ENCODE data around the gene CANX. TPM values are rescaled to one million over a fixed set of nuclear protein-coding genes. Genes with fewer than 3 reads are reported as not detected.
A peak's percentile ranks its signal among the peaks of the same experiment; 100 is the strongest.

CANX gene
- total and polyA plus RNA-seq, 2 of the 13 experiments (the other 11 are each of a cell fraction or from before 2014, with no cell fraction given), result 477 to 680 TPM

DNA sequence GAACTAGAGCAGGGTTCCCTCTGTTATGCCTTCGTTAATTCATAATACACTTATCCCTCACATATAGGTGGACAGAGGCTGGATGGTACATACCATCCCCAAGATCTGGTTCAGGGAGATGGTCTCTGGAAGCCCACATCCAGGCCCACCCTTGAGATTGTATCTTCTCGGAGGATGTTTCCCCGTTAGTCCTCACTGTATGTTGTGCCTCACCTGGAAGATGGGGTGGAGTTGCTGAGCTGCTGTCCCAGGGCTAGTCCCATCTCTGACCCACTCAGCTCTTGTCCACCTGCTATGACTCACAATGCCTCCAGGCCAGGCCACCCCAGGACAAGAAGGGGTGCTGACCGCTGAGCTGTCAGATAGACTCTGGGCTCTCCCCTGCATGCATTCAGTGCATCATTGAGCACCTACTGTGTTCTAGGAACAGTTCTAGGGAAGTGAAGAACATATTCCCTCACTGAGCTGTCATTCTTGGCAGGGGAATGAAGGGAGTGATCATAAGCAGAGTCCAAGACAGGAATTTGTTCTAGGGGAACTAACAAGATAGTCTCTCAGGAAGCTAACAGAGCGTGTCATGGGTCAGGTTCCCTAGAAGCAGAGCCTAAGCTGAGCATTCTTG is 17.9 kb upstream of the CANX start, which contains the start of gene CBY3 (continued):
- TF ChIP-seq ZNF513 (CRISPR knock-in tag; conservative IDR thresholded peaks at IDR 0.05), result 0 out of 2 replicates have a peak, but pooled peaks have one; percentile 71
- TF ChIP-seq, protein P1, sequence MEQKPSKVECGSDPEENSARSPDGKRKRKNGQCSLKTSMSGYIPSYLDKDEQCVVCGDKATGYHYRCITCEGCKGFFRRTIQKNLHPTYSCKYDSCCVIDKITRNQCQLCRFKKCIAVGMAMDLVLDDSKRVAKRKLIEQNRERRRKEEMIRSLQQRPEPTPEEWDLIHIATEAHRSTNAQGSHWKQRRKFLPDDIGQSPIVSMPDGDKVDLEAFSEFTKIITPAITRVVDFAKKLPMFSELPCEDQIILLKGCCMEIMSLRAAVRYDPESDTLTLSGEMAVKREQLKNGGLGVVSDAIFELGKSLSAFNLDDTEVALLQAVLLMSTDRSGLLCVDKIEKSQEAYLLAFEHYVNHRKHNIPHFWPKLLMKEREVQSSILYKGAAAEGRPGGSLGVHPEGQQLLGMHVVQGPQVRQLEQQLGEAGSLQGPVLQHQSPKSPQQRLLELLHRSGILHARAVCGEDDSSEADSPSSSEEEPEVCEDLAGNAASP (CRISPR knock-in tag; IDR thresholded peaks at IDR 0.05; ENCODE audit: borderline replicate concordance), result peak; percentile 69; the same call in 1 of the 2 replicates
- peak; percentile 35; the same call in 1 of the 2 replicates for TF ChIP-seq HIC2 (CRISPR knock-in tag; IDR thresholded peaks at IDR 0.05; ENCODE audit: low read depth)
- TF ChIP-seq BATF2 (CRISPR knock-in tag; IDR thresholded peaks at IDR 0.05), result no peak
- TF ChIP-seq FOSL1 (CRISPR knock-in tag; IDR thresholded peaks at IDR 0.05; ENCODE audit: borderline replicate concordance), result peak; percentile 17; the same call in 1 of the 2 replicates
- peak; percentile 97 for TF ChIP-seq ZKSCAN8 (CRISPR knock-in tag; IDR thresholded peaks at IDR 0.05; ENCODE audit: borderline replicate concordance)
- TF ChIP-seq MAZ (IDR thresholded peaks at IDR 0.05; ENCODE audit: borderline replicate concordance, low read depth, low read length), result no peak; the same call in 1 of the 2 replicates
- 0 out of 2 replicates have a peak, but pooled peaks have one; percentile 5 for TF ChIP-seq MAZ (CRISPR knock-in tag; IDR thresholded peaks at IDR 0.05; ENCODE audit: low read depth)
- TF ChIP-seq, protein P2, sequence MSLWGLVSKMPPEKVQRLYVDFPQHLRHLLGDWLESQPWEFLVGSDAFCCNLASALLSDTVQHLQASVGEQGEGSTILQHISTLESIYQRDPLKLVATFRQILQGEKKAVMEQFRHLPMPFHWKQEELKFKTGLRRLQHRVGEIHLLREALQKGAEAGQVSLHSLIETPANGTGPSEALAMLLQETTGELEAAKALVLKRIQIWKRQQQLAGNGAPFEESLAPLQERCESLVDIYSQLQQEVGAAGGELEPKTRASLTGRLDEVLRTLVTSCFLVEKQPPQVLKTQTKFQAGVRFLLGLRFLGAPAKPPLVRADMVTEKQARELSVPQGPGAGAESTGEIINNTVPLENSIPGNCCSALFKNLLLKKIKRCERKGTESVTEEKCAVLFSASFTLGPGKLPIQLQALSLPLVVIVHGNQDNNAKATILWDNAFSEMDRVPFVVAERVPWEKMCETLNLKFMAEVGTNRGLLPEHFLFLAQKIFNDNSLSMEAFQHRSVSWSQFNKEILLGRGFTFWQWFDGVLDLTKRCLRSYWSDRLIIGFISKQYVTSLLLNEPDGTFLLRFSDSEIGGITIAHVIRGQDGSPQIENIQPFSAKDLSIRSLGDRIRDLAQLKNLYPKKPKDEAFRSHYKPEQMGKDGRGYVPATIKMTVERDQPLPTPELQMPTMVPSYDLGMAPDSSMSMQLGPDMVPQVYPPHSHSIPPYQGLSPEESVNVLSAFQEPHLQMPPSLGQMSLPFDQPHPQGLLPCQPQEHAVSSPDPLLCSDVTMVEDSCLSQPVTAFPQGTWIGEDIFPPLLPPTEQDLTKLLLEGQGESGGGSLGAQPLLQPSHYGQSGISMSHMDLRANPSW (CRISPR knock-in tag; IDR thresholded peaks at IDR 0.05; ENCODE audit: borderline replicate concordance), result no peak
- TF ChIP-seq MNT (IDR thresholded peaks at IDR 0.05), result no peak
- TF ChIP-seq, protein P3, sequence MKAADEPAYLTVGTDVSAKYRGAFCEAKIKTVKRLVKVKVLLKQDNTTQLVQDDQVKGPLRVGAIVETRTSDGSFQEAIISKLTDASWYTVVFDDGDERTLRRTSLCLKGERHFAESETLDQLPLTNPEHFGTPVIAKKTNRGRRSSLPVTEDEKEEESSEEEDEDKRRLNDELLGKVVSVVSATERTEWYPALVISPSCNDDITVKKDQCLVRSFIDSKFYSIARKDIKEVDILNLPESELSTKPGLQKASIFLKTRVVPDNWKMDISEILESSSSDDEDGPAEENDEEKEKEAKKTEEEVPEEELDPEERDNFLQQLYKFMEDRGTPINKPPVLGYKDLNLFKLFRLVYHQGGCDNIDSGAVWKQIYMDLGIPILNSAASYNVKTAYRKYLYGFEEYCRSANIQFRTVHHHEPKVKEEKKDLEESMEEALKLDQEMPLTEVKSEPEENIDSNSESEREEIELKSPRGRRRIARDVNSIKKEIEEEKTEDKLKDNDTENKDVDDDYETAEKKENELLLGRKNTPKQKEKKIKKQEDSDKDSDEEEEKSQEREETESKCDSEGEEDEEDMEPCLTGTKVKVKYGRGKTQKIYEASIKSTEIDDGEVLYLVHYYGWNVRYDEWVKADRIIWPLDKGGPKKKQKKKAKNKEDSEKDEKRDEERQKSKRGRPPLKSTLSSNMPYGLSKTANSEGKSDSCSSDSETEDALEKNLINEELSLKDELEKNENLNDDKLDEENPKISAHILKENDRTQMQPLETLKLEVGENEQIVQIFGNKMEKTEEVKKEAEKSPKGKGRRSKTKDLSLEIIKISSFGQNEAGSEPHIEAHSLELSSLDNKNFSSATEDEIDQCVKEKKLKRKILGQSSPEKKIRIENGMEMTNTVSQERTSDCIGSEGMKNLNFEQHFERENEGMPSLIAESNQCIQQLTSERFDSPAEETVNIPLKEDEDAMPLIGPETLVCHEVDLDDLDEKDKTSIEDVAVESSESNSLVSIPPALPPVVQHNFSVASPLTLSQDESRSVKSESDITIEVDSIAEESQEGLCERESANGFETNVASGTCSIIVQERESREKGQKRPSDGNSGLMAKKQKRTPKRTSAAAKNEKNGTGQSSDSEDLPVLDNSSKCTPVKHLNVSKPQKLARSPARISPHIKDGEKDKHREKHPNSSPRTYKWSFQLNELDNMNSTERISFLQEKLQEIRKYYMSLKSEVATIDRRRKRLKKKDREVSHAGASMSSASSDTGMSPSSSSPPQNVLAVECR (CRISPR knock-in tag; IDR thresholded peaks at IDR 0.05; ENCODE audit: borderline replicate concordance), result 0 out of 2 replicates have a peak, but pooled peaks have one; percentile 34
- peak; percentile 21; the same call in 1 of the 2 replicates for TF ChIP-seq ZMYM3 (CRISPR knock-in tag; IDR thresholded peaks at IDR 0.05)

Data from HepG2 (cell line).